HG02852 (cell line): Measurements from ENCODE around the gene ADGRL3.

Experiments used
- ATAC-seq: cut with Tn5 transposase; IDR thresholded peaks from one replicate; pipeline ENCODE4 v1.9.1; 2021; ENCODE audit warnings: mild to moderate bottlenecking, moderate library complexity; ENCODE audit not compliant: unreplicated experiment

Gene ADGRL3

GRCh38 chr4:61531188-61531587 lies 331.1 kb downstream of the ADGRL3 start:
- no peak for ATAC-seq

GRCh38 chr4:61532336-61533000 lies 332.3 kb downstream of the ADGRL3 start:
- ATAC-seq = no peak

- ATAC-seq = no peak
Measured at GRCh38 chr4:61533140-61533539, 333.0 kb downstream of the ADGRL3 start.

GRCh38 chr4:61540944-61541343 lies 340.8 kb downstream of the ADGRL3 start:
- no peak for ATAC-seq

GRCh38 chr4:61541459-61541858 lies 341.3 kb downstream of the ADGRL3 start:
- no peak for ATAC-seq

- ATAC-seq = no peak
Measured at GRCh38 chr4:61543976-61544375, 343.9 kb downstream of the ADGRL3 start.

- no peak for ATAC-seq
Measured at GRCh38 chr4:61545902-61546480, 345.9 kb downstream of the ADGRL3 start.

- no peak for ATAC-seq
Measured at GRCh38 chr4:61549336-61549735, 349.2 kb downstream of the ADGRL3 start.

GRCh38 chr4:61553557-61554125 lies 353.5 kb downstream of the ADGRL3 start:
- ATAC-seq = no peak

GRCh38 chr4:61555789-61556188 lies 355.7 kb downstream of the ADGRL3 start:
- ATAC-seq = no peak

- no peak for ATAC-seq
Measured at GRCh38 chr4:61556277-61556676, 356.2 kb downstream of the ADGRL3 start.

GRCh38 chr4:61559396-61559795 lies 359.3 kb downstream of the ADGRL3 start:
- ATAC-seq = no peak

GRCh38 chr4:61561028-61561427 lies 360.9 kb downstream of the ADGRL3 start:
- ATAC-seq = no peak

GRCh38 chr4:61571761-61572559 lies 371.8 kb downstream of the ADGRL3 start:
- no peak for ATAC-seq

- ATAC-seq = no peak
Measured at GRCh38 chr4:61575796-61576195, 375.7 kb downstream of the ADGRL3 start.

- ATAC-seq = no peak
Measured at GRCh38 chr4:61579786-61580185, 379.7 kb downstream of the ADGRL3 start.

GRCh38 chr4:61580721-61581377 lies 380.7 kb downstream of the ADGRL3 start:
- ATAC-seq = no peak

- no peak for ATAC-seq
Measured at GRCh38 chr4:61583696-61584095, 383.6 kb downstream of the ADGRL3 start.

- ATAC-seq = no peak
Measured at GRCh38 chr4:61588621-61589402, 388.7 kb downstream of the ADGRL3 start.

- ATAC-seq = no peak
Measured at GRCh38 chr4:61590881-61591280, 390.8 kb downstream of the ADGRL3 start.
